SK-N-SH treated with all-trans-retinoic acid at 6 μM for 48 hours (cell line): ENCODE measurements around the gene GREM2.

Source experiments
- ATAC-seq: fragments of 200-7000 bp; cut with Tn5 transposase; 3 replicates; pipeline ENCODE4 v1.9.1; 2020; ENCODE audit warnings: mild to moderate bottlenecking, moderate library complexity
- ARNTL ChIP-seq: fragments of 450-650 bp; formaldehyde crosslinking; IDR thresholded peaks from 2 replicates; pipeline ENCODE4 v1.5.0; 2020; ENCODE audit warnings: low read depth, mild to moderate bottlenecking, moderate library complexity, borderline replicate concordance
- BACH2 ChIP-seq: fragments of 250-450 bp; sonication (Bioruptor Pico); IDR thresholded peaks from 2 replicates; pipeline ENCODE4 v1.9.0; 2021; ENCODE audit warnings: mild to moderate bottlenecking, borderline replicate concordance
- CSDC2 ChIP-seq: fragments of 250-450 bp; sonication (Bioruptor Pico); IDR thresholded peaks from 2 replicates; pipeline ENCODE4 v1.5.0; 2020; ENCODE audit warnings: mild to moderate bottlenecking, moderate library complexity
- ESRRG ChIP-seq: fragments of 250-450 bp; sonication (Bioruptor Pico); IDR thresholded peaks from 2 replicates; pipeline ENCODE4 v1.6.1; 2021; ENCODE audit warnings: mild to moderate bottlenecking
- GLIS3 ChIP-seq: fragments of 250-450 bp; sonication (Bioruptor Pico); IDR thresholded peaks from 2 replicates; pipeline ENCODE4 v1.5.0; 2020; ENCODE audit warnings: mild to moderate bottlenecking, moderate library complexity
- ISL1 ChIP-seq: fragments of 250-450 bp; sonication (Bioruptor Pico); IDR thresholded peaks from 2 replicates; pipeline ENCODE4 v2.1.2; 2022; ENCODE audit warnings: mild to moderate bottlenecking, moderate library complexity
- OSR1 ChIP-seq: fragments of 250-450 bp; sonication (Bioruptor Pico); IDR thresholded peaks from 2 replicates; pipeline ENCODE4 v1.8.0; 2022; ENCODE audit warnings: moderate library complexity, mild to moderate bottlenecking, inconsistent platforms
- PPARA ChIP-seq: fragments of 250-450 bp; sonication (Bioruptor Pico); IDR thresholded peaks from 2 replicates; pipeline ENCODE4 v1.5.0; 2020; ENCODE audit warnings: mild to moderate bottlenecking, borderline replicate concordance
- SNAI2 ChIP-seq: fragments of 250-450 bp; sonication (Bioruptor Pico); IDR thresholded peaks from 2 replicates; pipeline ENCODE4 v1.5.0; 2020; ENCODE audit warnings: mild to moderate bottlenecking, moderate library complexity
- TCF4 ChIP-seq: fragments of 250-450 bp; sonication (Bioruptor Pico); IDR thresholded peaks from 2 replicates; pipeline ENCODE4 v1.8.0; 2021; ENCODE audit warnings: mild to moderate bottlenecking, moderate library complexity, borderline replicate concordance
- TOX ChIP-seq: fragments of 250-450 bp; sonication (Bioruptor Pico); IDR thresholded peaks from 2 replicates; pipeline ENCODE4 v1.8.0; 2021; ENCODE audit warnings: mild to moderate bottlenecking, moderate library complexity, borderline replicate concordance
- ZC3H10 ChIP-seq: fragments of 250-450 bp; sonication (Bioruptor Pico); IDR thresholded peaks from 2 replicates; pipeline ENCODE4 v1.5.1; 2021; ENCODE audit warnings: mild to moderate bottlenecking, moderate library complexity
- ZFP30 ChIP-seq: fragments of 450-650 bp; formaldehyde crosslinking; IDR thresholded peaks from 2 replicates; pipeline ENCODE4 v1.5.0; 2022; ENCODE audit warnings: mild to moderate bottlenecking, moderate library complexity
- ZNF565 ChIP-seq: fragments of 450-650 bp; formaldehyde crosslinking; conservative IDR thresholded peaks from 2 replicates; pipeline ENCODE4 v1.5.0; 2020; ENCODE audit warnings: low read depth, mild to moderate bottlenecking, moderate library complexity
- ZNF70 ChIP-seq: fragments of 450-650 bp; formaldehyde crosslinking; IDR thresholded peaks from 2 replicates; pipeline ENCODE4 v1.5.0; 2020; ENCODE audit warnings: mild to moderate bottlenecking, moderate library complexity
- ZNF8 ChIP-seq: fragments of 450-650 bp; formaldehyde crosslinking; IDR thresholded peaks from 2 replicates; pipeline ENCODE4 v1.5.0; 2020; ENCODE audit warnings: mild to moderate bottlenecking, moderate library complexity
- TF ChIP-seq, protein P1 (sequence below): fragments of 250-450 bp; sonication (Bioruptor Pico); IDR thresholded peaks from 2 replicates; pipeline ENCODE4 v1.8.0; 2020; ENCODE audit warnings: mild to moderate bottlenecking, moderate library complexity, borderline replicate concordance
- TF ChIP-seq, protein P2 (sequence below): fragments of 250-450 bp; sonication (Bioruptor Pico); IDR thresholded peaks from 2 replicates; pipeline ENCODE4 v1.5.1; 2020; ENCODE audit warnings: low read depth, mild to moderate bottlenecking, moderate library complexity
- TF ChIP-seq, protein P3 (sequence below): fragments of 250-450 bp; sonication (Bioruptor Pico); IDR thresholded peaks from 2 replicates; pipeline ENCODE4 v1.8.0; 2021; ENCODE audit warnings: low read depth, mild to moderate bottlenecking, moderate library complexity, borderline replicate concordance
- TF ChIP-seq, protein P4 (sequence below): fragments of 250-450 bp; sonication (Bioruptor Pico); IDR thresholded peaks from 2 replicates; pipeline ENCODE4 v1.5.0; 2020; ENCODE audit warnings: mild to moderate bottlenecking, moderate library complexity
- TF ChIP-seq, protein P5 (sequence below): fragments of 250-450 bp; sonication (Bioruptor Pico); IDR thresholded peaks from 2 replicates; pipeline ENCODE4 v1.5.1; 2021; ENCODE audit warnings: mild to moderate bottlenecking, moderate library complexity

GREM2 gene

DNA sequence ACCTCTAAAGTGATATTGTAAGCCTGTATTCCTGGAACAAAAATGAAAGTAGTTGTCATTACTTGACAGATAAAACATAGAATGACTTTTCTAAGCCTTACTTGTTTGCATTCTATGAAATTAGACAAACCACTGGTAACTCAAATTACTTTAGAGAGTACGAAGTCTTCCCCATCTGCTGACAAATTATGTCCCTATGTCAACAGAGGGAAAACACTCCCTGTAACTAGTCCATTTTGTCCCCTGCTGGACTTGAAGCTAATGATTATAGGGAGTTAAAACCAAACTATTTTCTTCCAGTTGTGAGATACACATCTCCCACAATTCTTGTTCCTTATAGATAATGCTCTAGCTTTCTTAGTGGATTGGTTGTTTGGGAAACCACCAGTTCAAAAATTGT is 39.6 kb downstream of the GREM2 start:
- no peak for TF ChIP-seq TCF4 (CRISPR knock-in tag)
- TF ChIP-seq OSR1, result no peak
- TF ChIP-seq ISL1 (CRISPR knock-in tag), result no peak
- TF ChIP-seq ZFP30 (CRISPR knock-in tag), result no peak
- no peak for TF ChIP-seq ZNF70 (CRISPR knock-in tag)
- TF ChIP-seq PPARA (CRISPR knock-in tag), result no peak
- no peak for TF ChIP-seq ARNTL (CRISPR knock-in tag)
- TF ChIP-seq, protein P1, sequence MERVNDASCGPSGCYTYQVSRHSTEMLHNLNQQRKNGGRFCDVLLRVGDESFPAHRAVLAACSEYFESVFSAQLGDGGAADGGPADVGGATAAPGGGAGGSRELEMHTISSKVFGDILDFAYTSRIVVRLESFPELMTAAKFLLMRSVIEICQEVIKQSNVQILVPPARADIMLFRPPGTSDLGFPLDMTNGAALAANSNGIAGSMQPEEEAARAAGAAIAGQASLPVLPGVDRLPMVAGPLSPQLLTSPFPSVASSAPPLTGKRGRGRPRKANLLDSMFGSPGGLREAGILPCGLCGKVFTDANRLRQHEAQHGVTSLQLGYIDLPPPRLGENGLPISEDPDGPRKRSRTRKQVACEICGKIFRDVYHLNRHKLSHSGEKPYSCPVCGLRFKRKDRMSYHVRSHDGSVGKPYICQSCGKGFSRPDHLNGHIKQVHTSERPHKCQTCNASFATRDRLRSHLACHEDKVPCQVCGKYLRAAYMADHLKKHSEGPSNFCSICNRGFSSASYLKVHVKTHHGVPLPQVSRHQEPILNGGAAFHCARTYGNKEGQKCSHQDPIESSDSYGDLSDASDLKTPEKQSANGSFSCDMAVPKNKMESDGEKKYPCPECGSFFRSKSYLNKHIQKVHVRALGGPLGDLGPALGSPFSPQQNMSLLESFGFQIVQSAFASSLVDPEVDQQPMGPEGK (CRISPR knock-in tag), result no peak
- TF ChIP-seq ZNF8 (CRISPR knock-in tag), result no peak
- no peak for TF ChIP-seq TOX (CRISPR knock-in tag)
- TF ChIP-seq, protein P2, sequence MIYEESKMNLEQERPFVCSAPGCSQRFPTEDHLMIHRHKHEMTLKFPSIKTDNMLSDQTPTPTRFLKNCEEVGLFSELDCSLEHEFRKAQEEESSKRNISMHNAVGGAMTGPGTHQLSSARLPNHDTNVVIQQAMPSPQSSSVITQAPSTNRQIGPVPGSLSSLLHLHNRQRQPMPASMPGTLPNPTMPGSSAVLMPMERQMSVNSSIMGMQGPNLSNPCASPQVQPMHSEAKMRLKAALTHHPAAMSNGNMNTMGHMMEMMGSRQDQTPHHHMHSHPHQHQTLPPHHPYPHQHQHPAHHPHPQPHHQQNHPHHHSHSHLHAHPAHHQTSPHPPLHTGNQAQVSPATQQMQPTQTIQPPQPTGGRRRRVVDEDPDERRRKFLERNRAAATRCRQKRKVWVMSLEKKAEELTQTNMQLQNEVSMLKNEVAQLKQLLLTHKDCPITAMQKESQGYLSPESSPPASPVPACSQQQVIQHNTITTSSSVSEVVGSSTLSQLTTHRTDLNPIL, result no peak
- TF ChIP-seq GLIS3 (CRISPR knock-in tag), result no peak
- TF ChIP-seq ZNF565 (CRISPR knock-in tag), result no peak
- no peak for ATAC-seq

DNA sequence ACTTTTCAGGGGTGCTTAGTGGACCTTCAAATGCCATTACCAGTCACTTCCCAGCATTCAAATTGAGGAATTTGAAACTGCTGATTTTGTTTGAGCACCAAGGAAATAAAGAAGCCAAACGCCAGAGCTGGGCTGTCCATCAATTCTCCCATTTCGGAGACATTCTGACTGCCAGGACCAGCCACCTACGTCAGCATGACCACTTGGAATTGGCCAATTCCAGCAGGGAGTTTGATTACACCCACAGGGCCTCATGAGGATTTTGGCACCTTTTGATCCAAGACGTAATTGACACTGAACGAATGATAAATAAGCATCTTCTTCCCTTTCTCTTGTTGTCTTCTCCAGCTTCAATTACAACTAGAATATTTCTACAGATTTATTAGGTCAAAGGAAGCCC is 40.2 kb downstream of the GREM2 start:
- TF ChIP-seq ZC3H10 (CRISPR knock-in tag) (no peak), ISL1 (CRISPR knock-in tag) (no peak), ZNF70 (CRISPR knock-in tag) (no peak), ESRRG (CRISPR knock-in tag) (no peak), TOX (CRISPR knock-in tag) (no peak), ZNF8 (CRISPR knock-in tag) (no peak), SNAI2 (CRISPR knock-in tag) (no peak), GLIS3 (CRISPR knock-in tag) (no peak)
- TF ChIP-seq, protein P3, sequence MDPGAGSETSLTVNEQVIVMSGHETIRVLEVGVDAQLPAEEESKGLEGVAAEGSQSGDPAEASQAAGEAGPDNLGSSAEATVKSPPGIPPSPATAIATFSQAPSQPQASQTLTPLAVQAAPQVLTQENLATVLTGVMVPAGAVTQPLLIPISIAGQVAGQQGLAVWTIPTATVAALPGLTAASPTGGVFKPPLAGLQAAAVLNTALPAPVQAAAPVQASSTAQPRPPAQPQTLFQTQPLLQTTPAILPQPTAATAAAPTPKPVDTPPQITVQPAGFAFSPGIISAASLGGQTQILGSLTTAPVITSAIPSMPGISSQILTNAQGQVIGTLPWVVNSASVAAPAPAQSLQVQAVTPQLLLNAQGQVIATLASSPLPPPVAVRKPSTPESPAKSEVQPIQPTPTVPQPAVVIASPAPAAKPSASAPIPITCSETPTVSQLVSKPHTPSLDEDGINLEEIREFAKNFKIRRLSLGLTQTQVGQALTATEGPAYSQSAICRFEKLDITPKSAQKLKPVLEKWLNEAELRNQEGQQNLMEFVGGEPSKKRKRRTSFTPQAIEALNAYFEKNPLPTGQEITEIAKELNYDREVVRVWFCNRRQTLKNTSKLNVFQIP (CRISPR knock-in tag), result no peak
- TF ChIP-seq, protein P4, sequence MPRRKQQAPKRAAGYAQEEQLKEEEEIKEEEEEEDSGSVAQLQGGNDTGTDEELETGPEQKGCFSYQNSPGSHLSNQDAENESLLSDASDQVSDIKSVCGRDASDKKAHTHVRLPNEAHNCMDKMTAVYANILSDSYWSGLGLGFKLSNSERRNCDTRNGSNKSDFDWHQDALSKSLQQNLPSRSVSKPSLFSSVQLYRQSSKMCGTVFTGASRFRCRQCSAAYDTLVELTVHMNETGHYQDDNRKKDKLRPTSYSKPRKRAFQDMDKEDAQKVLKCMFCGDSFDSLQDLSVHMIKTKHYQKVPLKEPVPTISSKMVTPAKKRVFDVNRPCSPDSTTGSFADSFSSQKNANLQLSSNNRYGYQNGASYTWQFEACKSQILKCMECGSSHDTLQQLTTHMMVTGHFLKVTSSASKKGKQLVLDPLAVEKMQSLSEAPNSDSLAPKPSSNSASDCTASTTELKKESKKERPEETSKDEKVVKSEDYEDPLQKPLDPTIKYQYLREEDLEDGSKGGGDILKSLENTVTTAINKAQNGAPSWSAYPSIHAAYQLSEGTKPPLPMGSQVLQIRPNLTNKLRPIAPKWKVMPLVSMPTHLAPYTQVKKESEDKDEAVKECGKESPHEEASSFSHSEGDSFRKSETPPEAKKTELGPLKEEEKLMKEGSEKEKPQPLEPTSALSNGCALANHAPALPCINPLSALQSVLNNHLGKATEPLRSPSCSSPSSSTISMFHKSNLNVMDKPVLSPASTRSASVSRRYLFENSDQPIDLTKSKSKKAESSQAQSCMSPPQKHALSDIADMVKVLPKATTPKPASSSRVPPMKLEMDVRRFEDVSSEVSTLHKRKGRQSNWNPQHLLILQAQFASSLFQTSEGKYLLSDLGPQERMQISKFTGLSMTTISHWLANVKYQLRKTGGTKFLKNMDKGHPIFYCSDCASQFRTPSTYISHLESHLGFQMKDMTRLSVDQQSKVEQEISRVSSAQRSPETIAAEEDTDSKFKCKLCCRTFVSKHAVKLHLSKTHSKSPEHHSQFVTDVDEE (CRISPR knock-in tag), result no peak
- TF ChIP-seq, all 23 proteins: peak for 0
- ATAC-seq, result no peak

DNA sequence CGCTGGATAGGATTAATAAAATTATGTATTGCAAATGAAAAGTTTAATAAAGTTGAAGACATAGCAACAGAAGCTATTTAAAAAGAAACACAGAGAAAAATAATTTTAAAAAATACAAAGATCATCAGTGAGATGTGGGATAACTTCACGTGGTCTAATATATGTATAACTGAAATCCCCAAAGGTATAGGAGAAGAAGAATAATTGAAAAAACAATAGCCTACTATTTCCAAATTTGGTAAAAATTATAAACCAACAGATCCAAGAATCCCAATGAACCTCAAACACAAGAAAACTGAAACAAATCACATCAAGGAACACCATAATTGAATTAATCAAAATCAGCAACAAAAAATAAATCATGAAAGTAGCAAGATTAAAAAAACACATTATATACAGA is 44.9 kb downstream of the GREM2 start:
- no peak for TF ChIP-seq ARNTL (CRISPR knock-in tag)
- no peak for TF ChIP-seq TOX (CRISPR knock-in tag)
- TF ChIP-seq ZFP30 (CRISPR knock-in tag), result no peak
- no peak for TF ChIP-seq PPARA (CRISPR knock-in tag)
- TF ChIP-seq ISL1 (CRISPR knock-in tag), result no peak
- TF ChIP-seq BACH2 (CRISPR knock-in tag), result no peak
- TF ChIP-seq SNAI2 (CRISPR knock-in tag), result no peak
- TF ChIP-seq, protein P5, sequence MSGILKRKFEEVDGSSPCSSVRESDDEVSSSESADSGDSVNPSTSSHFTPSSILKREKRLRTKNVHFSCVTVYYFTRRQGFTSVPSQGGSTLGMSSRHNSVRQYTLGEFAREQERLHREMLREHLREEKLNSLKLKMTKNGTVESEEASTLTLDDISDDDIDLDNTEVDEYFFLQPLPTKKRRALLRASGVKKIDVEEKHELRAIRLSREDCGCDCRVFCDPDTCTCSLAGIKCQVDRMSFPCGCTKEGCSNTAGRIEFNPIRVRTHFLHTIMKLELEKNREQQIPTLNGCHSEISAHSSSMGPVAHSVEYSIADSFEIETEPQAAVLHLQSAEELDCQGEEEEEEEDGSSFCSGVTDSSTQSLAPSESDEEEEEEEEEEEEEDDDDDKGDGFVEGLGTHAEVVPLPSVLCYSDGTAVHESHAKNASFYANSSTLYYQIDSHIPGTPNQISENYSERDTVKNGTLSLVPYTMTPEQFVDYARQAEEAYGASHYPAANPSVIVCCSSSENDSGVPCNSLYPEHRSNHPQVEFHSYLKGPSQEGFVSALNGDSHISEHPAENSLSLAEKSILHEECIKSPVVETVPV (CRISPR knock-in tag), result no peak
- no peak for TF ChIP-seq CSDC2 (CRISPR knock-in tag)
- no peak for TF ChIP-seq ZNF8 (CRISPR knock-in tag)
- no peak for TF ChIP-seq GLIS3 (CRISPR knock-in tag)
- ATAC-seq, result no peak
